Suppressor macrophage treated with lipopolysaccharide for 4 hours (primary cell): ENCODE results near the gene CSE1L.
"Not testable (repeated sequence)": the region's sequence is repeated elsewhere in the genome, so short reads cannot be mapped to it uniquely, and the experiment has no call there.

ENCODE experiments used
- DNase-seq: peaks from one replicate; pipeline ENCODE4 v3.0.0-alpha.2; 2020

The CSE1L gene

GRCh38 chr20:49046087-49046900 lies at the start of gene CSE1L:
Gene CSE1L (plus strand): TSS chr20:49046312. CDS start chr20:49058464, 12,152 bp downstream.
- peak; percentile 99 for DNase-seq

- DNase-seq: no peak
Measured at GRCh38 chr20:48999890-49000870, 45.9 kb upstream of the CSE1L start.

DNA sequence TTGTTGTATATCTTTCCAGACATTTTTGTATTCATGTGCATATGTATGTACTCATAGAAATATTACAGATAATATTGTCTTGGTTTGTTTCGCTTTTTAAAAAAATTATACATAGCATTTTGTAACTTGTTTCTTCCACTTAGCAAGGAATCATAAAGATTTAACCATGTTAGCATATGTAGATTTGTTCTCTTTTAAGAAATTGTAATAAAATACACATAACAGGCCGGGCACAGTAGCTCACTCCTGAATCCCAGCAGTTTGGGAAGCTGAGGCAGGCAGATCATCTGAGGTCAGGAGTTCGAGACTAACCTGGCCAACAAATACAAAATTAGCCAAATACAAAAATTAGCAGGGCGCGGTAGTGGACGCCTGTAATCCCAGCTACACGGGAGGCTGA lies 44.4 kb upstream of the CSE1L start:
- DNase-seq: no peak

DNA sequence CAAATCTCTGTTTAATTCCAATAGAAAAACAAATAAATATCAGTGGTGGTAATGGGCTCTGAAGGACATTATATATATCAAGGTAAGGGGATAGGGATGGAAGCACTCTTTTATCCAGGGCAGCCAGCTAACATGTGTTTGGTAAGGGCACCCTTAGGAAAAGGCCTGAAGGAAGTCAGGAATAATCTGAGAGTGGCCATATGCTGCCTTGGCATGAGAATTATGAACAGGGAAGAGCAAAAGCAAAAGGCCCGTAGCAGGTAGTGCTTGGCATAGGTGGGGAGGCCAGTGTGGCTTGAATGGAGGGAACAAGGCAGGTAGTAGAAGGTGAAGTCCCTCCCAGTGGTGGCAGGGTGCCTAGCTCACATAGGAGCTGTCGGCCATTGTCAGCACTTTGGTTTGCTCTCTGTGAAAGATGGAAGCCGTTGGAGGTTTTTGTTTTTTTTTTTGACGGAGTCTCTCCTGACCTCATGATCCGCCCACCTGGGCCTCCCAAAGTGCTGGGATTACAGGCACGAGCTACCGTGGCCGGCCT lies 39.6 kb upstream of the CSE1L start:
- DNase-seq: no peak

- DNase-seq: no peak
Measured at GRCh38 chr20:49009899-49010631, 36.0 kb upstream of the CSE1L start.

DNA sequence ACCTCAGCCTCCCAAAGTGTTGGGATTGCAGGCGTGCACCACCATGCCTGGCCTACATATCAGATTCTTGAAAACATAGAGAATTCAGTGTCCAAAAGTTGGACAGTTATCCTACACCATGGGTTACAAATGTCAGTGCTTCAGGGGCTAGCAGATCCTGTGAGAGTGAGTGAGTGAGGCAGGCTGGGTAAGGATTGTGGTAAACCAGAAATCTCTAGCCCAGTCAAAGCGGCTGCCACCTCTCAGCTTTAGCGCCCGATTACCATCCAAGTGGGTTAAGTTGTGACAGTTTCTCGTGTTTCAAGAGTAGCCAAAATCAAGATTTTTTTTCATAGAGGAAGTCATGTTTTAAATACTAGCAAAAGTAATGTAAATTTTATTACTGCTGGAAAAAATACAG lies 21.9 kb upstream of the CSE1L start:
- no peak for DNase-seq

DNA sequence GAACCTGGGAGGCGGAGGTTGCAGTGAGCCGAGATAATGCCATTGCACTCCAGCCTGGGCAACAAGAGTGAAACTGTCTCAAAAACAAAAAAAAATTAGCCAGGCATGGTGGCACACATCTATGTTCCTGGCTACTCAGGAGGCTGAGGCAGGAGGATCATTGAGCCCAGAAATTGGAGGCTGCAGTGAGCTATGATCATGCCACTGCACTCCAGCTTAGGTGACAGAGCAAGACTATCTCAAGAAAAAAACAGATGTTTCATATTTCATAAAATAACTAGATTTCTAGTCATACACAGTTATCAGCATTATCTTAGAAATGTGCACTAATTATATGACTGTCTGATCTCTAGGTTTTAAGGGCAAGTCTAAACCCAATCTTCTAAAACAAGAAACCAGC lies 17.9 kb upstream of the CSE1L start:
- not testable (repeated sequence) for DNase-seq

GRCh38 chr20:49028684-49029083 lies 17.4 kb upstream of the CSE1L start:
- no peak for DNase-seq

DNA sequence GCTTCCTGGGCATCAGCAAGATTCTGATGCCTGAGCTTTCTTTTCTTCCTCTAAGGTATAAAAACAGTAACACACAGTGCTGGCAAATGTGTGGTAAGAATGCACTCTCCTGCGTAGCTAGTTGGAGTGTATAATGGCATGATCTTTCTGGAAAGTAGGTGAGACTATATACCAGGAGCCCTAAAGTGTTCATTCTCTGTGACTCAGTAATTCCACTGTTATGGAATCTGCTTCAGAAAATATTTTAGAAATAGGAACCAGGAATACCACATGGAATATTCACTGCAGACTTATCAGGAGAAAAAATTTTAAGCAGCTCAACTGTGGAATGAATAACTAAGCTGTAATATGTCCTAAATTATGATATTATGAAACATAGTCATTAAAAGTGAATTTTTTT lies 16.9 kb upstream of the CSE1L start:
- DNase-seq: no peak

DNA sequence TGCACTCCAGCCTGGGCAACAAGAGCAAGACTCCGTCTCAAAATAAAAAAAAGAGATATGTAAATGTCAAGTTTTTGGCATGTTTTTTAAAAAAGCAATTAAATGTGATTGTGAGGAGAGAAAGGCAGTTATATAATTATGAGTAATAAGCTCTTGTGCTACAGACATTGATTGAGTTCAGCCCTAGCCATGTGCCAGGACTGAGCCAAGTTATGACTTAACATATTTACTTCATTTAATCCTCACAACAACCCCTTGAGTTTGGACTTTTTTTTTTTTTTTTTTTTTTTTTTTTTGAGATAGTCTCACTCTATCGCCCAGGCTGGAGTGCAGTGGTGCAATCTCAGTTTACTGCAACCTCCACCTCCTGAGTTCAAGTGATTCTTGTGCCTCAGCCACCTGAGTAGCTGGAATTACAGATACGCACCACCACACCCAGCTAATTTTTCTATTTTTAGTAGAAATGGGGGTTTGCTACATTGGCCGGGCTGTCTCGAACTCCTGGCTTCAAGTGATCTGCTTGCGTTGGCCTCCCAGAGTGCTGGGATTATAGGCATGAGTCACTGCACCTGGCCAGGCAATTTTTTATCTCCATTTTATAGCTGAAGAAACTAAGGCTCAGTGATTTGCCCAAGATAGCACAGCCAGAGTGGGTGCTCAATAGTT lies 15.0 kb upstream of the CSE1L start:
- no peak for DNase-seq

GRCh38 chr20:49032455-49032854 lies 13.7 kb upstream of the CSE1L start:
- no peak for DNase-seq

DNA sequence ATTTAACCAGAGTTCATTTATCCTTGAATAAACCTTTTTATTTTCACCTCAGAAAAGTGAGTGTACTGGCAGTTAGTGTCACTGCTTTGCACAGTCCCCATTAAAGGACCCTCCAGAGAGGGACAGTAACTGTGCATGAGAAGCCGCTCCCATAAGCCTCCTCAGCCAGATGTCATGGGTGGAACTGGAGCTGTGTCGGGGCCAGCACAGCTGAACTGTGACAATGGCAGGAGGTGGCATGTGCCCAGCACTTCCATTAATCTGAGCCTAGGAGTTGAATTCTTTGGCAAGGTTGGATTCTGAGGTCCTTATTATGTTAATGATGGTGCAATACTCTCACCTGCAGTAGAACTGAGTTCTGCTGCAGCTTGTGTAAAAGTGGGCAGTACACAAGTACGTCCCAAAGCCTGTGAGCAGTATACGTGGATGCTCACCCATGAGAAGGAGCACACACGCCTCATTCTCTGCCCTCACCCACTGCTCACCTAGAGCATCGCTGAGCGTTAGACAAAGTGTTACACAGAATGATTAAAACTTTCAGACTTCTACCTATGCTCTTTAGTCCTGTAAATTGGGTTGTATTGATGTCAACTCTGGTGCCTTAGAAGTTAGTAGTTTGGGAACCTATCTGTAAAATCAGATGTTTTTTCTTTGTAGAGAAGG lies 11.9 kb upstream of the CSE1L start:
- DNase-seq: no peak

DNA sequence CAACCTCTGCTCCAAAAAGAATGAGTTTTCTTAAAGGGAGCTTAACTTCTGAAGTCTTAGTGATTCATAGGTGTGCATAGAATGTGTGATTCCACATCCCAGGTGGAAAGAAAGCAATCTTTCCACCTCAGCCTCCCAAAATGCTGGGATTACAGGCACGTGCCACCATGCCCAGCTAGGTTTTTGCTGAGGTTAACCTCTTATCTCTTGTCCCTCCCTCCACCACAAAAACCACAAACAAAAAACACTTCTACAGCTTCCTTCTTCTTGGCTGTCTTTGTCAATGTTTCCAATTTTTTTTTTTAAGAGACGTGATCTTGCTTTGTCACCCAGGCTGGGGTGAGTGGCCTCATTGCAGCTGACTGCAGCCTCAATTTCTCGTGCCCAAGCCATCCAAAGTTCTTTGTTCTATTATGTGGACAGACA lies 8.1 kb upstream of the CSE1L start:
- DNase-seq: peak; percentile 56

- no peak for DNase-seq
Measured at GRCh38 chr20:49039854-49040253, 6.3 kb upstream of the CSE1L start.

DNA sequence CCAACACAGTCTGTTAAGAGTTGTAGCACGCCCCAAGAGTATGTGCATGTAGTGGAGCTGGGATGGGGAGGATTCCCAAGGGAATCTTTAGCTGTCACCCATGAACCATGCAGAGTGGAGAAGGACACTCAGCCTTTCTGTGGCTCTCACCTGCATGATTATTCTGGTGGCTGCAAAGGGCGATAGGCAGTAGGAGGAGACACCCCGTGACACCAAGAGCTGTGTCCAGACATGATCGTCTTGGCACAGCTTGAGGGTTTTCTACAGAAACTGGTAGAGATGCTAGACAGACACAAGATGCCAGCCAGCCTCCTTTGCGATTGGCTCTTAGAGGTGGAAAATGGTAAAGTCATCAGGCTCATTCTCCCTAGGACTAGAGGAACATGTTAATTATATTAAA lies 3.1 kb upstream of the CSE1L start:
- no peak for DNase-seq

- DNase-seq: peak; percentile 65
Measured at GRCh38 chr20:49045440-49046086, 549 bp upstream of the CSE1L start.

- no peak for DNase-seq
Measured at GRCh38 chr20:49052334-49052733, 6.2 kb downstream of the CSE1L start.

DNA sequence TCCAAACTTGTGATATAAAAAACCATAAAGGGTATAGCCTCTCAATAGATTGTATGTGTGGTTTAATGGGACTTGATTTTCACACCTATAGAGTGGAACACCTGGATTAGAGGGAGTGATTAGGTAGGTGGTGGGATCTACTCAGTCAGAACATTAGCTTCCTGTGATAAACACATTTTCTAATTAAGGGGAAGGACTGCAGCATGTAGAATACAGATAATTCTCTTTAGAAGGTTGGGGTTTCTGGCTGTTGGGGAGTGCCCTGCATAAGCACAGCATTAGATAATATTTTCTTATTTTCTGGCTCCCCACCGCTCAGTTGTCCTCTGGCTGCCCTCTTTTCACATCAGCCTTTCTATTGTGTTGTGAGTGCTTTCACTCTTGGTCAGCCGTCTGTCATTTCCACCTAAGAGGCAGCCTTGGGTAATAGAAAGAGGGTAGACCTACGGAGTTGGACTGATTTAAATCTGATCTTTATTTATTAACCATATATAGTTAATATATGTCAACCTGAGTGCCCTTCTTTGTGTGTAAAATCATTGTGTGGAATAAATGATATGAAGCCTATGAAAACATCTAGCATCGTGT lies 8.0 kb downstream of the CSE1L start:
- DNase-seq: no peak

DNA sequence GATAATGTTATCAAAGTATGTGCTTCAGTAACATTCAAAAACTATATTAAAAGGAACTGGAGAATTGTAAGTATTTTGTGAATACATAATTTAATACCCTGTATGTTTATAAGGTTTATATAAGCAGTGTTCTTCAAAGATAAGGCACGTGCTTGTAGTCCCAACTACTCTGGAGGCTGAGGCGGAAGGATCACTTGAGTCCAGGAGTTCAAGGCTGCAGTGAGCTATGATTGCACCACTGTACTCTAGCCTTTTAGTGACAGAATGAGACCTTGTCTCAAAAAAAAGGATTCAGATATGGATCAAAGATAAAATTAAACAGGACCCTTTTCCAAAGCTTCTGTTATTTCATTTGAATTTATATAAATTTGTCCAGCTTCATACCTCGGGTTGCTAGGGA lies 17.2 kb downstream of the CSE1L start:
- no peak for DNase-seq

GRCh38 chr20:49074521-49074920 lies 28.4 kb downstream of the CSE1L start:
- no peak for DNase-seq

DNA sequence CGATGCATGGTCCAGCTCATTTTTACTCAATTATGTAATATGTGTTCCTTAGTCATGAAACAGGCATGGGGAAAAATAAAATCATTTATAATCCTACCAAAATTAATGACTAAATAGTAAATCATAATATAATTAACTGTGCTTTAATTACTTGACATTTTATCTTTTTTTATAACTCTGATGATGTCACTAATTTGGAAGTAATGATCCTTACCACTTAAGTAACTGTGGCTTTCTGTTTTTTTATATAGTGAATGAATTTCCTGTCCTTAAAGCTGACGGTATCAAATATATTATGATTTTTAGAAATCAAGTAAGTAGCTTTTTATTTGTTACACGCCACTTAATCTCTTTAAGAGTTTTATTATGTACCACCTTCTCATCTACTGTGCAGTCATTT lies 32.2 kb downstream of the CSE1L start:
- DNase-seq: no peak
